HT1080 (cell line): Measurements from ENCODE around the gene PRKCH. TPM values are rescaled to one million over a fixed set of nuclear protein-coding genes. Genes with fewer than 3 reads are reported as not detected.

Experiments used
- DNase-seq: peaks from one replicate; pipeline ENCODE4 v3.0.0-alpha.2; 2015; ENCODE audit warnings: low read depth
- total RNA-seq: library from RNA; depleted of rRNA; stranded (reverse); fragments of >200 nt; shearing (Covaris generic); gene quantifications from 2 replicates; pipeline ENCODE4 v1.2.3, GENCODE V29; 2014

Gene PRKCH
- total RNA-seq, 1 experiment from 2014 or later, result 7.4 TPM

DNA sequence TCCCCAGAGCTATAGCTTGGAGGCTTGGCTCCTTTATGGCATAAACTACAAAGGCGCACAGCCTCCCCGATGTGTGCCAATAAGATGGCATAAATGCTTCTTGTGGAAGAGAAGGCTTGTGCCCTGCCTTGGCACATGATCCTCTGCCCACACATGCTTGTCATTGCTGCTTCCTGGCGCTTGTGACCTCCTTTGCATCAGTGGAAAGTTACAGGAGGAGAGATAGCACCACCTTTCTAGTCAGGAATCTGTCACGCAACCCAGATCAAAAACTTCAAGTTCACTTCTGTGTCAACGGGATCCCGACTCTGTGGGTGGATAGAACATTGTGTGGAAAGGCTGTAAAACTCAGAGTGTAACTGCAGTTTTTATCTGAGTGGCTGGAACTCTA is 190.2 kb downstream of the PRKCH start:
- no peak for DNase-seq

GRCh38 chr14:61512026-61512834 is 190.9 kb downstream of the PRKCH start:
- peak; percentile 34 for DNase-seq

DNA sequence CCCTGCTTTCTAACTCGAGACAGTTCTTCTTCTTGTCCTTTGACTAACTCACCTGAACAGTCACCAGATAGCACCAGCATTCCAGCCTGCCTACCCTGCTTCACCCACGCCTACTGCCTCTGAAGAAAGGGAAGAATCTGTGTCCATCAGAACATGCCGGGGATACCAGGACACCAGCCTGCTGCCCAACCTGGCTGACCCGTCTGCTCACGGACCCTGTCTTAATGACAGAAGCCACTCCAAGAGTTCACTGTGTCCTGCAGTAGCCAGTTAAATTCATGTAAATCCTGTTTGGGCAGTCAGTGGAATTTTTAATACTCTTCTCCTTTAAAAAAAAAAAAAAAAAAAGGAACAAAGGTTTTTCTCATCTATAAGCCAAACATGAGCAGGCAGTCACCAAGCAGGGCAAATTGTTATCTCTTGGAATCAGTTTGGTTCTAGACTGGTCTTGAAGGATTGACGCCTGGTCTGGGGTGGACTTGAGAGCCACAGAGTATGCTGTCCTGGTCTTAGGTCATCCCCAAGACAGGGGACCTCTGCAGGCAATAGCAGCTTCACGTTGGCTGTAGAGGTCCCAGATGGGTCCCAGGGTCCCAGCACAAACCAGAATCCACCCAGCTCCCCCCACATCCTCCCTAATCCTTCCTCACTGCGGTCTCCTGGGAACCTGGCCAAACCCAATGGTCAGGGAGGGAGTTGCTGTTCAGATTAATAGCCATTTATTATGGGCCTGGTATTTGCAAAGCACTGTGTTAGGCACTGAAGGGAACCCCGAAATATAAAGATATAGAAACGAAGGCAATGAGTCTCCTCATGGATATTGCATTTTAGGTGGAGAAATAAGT is 192.8 kb downstream of the PRKCH start:
- DNase-seq, result peak; percentile 58

- no peak for DNase-seq
These were observed 193.5 kb downstream of the PRKCH start for GRCh38 chr14:61514927-61515326.

GRCh38 chr14:61515436-61516117 is 194.2 kb downstream of the PRKCH start:
- DNase-seq, result no peak

DNA sequence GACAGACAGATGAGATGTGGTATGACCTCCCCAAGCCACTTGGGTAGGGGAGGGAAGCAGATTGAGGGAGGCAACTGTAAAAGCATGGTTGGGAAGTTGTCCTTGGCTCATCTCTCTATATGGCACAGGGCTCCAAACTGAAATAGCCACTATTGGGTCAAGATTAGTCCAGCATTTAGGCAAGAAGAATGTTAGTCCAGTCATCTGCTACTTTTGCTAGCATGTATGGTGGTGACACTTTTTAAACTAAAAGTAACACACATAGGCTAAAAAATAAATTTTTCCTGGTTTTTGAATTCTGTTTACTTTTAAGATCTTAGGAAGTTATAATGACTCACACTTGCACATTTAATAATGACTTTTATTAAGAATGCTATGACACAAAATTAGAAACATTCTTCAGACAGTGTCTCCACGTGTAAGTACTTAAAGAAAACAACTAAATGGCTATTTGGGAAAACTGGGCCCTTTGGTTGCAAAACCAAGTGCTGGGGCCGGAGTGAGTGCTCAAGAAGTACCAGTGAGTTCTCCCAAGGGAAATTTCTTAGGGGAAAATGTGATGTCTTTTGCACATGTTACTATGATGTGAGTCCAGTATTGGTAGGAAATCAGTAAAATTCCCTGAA is 194.9 kb downstream of the PRKCH start:
- no peak for DNase-seq

GRCh38 chr14:61516964-61517653 is 195.7 kb downstream of the PRKCH start:
- DNase-seq, result no peak

DNA sequence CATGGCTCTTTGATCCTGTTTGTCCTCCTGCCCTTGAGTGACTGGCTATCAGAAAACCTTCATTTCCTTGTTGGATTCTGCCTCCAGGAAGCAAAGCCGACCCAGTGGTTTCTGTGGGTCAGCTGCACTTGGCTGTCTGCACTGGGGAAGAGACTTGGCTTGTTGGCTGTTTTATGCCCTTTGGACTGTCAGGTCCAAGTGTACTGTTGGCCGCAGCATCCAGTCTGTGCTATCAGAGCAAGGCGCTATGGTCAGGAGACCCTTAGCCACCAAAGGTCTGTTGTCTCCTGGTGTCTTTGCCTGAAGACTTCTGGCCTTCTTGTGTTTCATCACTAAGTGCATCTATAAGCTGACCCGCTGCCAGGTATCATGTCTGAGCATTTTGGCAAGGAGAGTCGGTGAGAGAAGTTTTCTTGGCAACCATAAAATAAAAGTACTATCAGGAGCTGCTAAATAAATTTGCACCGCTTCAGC is 196.6 kb downstream of the PRKCH start:
- DNase-seq, result no peak

- DNase-seq, result no peak
These were observed 197.0 kb downstream of the PRKCH start for GRCh38 chr14:61518403-61518802.

DNA sequence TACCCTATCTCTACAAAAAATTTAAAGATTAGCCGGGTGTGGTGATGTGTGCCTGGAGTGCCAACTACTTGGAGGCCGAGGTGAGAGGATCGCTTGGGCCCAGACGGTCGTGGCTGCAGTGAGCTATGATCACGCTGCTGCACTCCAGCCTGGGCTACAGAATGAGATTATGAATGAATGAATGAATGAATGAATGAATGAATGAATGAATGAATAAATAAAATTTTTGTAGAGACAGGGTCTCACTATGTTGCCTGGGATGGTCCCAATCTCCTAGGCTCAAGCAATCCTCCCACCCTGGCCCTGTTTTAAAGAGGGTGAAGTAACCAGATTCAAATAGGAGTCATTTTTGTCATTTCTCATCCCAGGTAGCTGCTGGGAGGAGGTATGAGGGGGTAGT is 197.7 kb downstream of the PRKCH start:
- DNase-seq, result no peak

GRCh38 chr14:61519735-61520134 is 198.4 kb downstream of the PRKCH start:
- no peak for DNase-seq

- no peak for DNase-seq
These were observed 199.2 kb downstream of the PRKCH start for GRCh38 chr14:61520576-61520975.

GRCh38 chr14:61521773-61522172 is 200.4 kb downstream of the PRKCH start:
- DNase-seq, result no peak

DNA sequence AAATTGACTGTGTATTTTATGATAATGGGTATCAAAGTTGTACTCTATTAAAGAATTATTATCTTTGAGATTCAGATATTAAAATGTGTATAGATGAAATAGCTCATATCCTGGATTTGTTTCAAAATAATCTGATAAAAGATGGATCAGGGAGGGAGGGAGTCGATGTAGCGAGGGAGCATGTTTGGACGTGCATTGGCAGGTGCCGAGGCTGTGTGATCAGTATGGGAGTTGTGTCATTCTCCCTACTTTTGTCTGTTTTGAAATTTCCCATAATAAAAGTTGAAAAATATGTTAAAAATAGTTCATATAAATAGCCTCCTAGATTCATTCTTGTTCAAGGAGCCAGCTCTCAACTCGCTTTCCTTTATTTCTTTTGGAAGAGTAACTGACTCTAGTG is 202.4 kb downstream of the PRKCH start:
- DNase-seq, result no peak

DNA sequence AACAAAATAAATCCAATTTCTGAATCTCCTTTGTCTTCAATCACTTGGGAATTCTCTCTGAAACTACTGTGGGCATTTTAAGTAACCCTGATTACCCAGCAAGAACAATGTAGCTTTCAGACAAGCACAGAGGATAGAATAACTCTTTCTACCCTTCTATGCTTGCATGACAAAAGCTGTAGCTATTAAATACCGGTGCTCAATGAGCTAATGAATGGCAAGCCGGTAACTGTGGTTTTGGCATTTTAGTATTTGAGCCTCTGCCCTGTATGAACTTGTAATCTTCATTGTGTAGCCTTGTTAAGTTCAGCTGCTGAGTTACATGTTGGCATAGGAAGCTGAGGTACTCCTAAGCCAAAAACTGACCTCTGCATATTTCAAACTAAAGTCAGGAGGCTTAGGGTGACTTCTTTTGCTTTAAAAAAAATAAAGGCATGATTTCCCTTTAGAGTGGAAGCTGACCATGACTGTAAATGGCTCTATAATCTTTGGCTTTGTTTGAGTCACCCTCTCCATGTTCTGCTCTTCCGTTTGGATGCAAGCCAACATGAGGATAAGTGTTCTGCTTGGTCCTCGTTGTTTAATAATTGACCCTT is 202.9 kb downstream of the PRKCH start:
- DNase-seq, result peak; percentile 90

DNA sequence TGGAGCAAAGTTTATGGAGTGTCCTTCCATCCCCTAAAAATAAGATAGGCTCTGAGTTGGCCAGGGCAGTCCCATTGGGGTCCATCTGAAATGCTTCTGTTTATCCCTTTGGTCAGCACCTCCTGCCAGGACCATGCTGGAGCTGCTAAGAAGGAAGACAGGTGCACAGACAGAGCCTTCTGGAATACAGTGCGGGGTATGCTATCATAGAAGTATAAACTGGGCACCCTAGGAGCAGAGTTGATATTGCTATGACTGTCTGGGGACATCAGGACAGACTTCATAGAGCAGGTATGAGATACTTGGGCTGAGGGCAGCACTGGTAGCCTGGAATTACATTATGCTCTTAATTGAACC is 203.5 kb downstream of the PRKCH start:
- DNase-seq, result no peak

DNA sequence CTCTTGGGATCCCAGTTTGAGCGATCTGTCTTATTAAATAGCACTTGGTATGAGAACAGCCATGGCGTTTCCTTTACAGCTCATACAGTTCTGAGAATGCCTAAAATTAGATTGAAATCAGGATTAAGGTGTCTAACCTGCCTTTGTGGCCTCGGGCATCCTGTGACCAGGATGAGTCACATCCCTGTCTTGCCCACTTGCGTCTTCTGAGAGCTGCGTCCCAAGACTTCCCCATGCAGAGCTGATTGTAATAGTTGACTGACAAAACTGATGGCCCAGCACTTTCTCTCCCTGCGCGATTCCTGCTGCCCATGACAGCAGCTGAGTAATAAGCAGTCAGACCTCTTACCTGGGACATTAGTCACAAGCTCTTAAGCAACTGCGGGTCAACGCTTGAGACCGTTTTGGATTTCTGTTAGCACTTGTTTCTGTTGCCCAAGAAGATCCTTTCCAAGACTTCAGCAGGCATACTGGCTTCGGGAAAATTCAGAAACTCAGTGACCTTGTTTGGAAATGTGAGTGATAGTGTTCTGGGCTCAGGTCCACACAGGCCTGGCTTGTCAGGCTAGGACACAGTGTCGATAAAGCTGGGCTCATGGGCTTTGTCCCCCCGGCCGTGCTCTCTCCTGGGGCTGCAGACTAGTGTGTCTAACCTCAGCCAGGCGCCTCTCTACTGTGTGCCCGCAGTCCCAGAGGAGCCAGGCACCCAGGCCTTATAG is 204.1 kb downstream of the PRKCH start:
- DNase-seq, result peak; percentile 99

GRCh38 chr14:61526405-61527312 is 205.3 kb downstream of the PRKCH start:
- DNase-seq, result peak; percentile 23
